RPMI8226 (cell line): ENCODE results near the gene LPCAT1.
"Not testable (repeated sequence)": the region's sequence is repeated elsewhere in the genome, so short reads cannot be mapped to it uniquely, and the experiment has no call there.

Experiments
- DNase-seq: peaks from one replicate; pipeline ENCODE4 v3.0.0-alpha.2; 2015

Gene LPCAT1

GRCh38 chr5:1540831-1541701, 17.3 kb upstream of the LPCAT1 start:
- DNase-seq: no peak

GRCh38 chr5:1540166-1540565, 16.4 kb upstream of the LPCAT1 start:
- DNase-seq: no peak

- not testable (repeated sequence) for DNase-seq
Observed at GRCh38 chr5:1539393-1540161, 15.8 kb upstream of the LPCAT1 start.

DNA sequence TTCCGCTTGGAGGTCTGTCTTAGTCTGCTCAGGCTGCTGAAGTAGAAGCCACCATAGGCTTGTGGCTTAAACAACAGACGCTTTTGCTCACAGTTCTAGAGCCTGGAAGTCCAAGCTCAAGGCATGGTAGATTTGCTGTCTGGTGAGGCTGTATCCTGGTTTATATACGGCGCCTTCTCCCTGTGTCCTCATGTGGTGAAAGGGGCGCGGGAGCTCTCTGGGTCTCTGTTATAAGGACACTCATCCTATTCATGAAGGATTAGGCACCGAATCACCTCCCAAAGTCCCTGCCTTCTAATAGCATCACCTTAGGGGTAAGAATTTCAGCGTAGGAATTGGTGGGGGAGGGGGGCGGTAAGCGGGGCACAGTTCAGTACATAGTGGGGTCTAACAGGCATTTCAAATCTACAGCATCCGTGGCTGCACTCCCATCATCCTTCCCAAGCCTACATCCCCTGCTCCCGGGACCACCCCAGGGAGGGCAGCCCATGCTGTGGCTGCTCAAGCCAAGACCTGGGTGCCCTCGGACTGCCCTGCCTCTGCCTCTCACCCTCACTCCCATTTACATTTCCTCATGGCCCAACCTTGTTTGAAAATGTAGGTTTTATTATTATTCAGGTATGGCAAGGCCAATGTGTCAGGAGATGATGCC, 15.1 kb upstream of the LPCAT1 start:
- no peak for DNase-seq

DNA sequence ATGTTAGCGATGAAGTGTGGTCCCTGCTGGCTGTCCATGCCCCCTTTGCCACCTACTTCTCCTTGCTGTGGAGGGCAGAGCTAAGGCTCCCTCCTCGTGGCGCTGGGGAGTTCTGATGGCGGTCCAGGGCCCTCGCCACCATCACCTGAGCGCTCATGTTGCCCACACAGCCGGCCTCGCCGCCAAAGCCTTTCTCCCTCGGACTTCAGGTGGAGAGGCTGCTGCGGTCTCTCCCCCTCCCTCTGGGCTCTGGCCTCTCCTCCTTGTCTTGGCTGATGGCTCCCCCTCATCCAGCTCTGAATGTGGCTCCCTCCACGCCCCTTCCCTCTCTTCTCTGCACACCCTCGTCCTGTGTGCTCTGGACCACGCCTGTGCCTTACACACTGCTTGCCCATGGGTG, 14.5 kb upstream of the LPCAT1 start:
- DNase-seq: no peak

GRCh38 chr5:1537603-1538154, 13.9 kb upstream of the LPCAT1 start:
- DNase-seq: no peak

GRCh38 chr5:1536871-1537602, 13.3 kb upstream of the LPCAT1 start:
- DNase-seq: no peak

- no peak for DNase-seq
Observed at GRCh38 chr5:1536322-1536845, 12.6 kb upstream of the LPCAT1 start.

- no peak for DNase-seq
Observed at GRCh38 chr5:1535646-1536045, 11.9 kb upstream of the LPCAT1 start.

- no peak for DNase-seq
Observed at GRCh38 chr5:1532384-1532783, 8.6 kb upstream of the LPCAT1 start.

DNA sequence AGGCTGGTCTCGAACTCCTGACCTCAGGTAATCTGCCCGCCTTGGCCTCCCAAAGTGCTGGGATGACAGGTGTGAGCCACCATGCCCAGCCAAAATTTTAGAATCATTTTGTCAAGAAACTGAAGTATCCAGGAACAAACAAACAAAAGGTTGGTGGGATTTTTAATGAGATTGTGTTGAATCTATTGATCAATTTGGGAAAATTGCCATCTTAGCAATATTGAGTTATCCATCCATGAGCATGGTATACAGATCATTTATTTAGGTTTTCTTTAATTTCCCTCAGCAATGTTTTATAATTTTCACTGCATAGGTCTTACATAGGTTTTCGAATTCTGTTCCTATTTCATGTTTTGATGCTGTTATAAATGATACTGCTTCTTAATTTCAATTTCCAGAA, 5.7 kb upstream of the LPCAT1 start:
- no peak for DNase-seq

DNA sequence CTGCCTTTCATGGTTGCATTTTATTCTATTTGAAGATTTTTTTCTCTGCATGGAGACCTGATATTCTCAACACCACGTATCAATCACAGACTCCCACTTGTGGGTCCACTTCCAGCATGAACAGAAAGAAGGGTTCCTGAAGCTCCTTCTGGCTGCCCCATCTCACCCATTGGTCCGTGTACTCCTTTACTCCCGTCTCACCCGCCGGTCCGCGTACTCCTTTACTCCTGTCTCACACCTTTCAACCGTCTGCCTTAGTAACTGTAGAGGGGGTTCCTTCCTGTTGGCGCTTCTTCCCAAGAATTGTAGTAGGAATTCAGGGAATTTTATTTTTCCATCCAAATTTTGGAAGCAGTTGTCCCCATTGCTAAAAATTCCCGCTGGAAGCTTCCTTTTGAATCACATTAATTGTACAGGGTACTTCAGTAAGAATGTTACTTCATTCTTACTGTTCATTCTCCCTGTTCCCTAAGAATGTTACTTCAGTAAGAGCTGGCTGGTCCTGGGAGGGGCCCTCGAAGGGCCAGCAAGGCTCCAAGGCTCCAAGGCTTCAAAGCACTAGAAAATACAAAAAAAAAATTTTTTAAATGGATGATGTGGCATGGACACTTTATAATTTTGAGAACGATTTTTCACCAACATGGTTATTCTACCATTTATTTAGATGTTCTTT, 3.9 kb upstream of the LPCAT1 start:
- DNase-seq: no peak

DNA sequence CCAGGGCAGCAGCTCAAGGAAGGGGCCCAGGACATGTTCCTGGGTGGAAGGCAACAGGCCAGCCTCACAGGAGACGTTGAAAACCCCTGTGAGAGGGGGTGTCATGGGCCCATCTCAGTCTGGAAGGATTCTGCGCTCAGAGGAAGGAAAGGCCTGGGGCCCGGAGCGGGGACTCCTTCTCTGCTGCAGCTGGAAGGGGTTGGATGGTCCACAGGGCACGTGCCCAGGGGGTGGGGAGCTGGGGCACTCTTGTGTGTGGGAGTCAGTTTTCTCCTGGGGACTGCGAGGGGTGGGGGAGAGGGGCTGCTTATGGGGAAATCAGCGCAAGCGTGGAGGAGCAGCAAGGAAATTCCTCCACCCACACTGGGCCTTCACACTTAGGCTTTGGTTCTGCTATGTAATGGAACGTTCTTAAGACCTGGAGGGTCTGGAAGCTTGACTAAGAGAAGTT, 2.9 kb upstream of the LPCAT1 start:
- DNase-seq: no peak

DNA sequence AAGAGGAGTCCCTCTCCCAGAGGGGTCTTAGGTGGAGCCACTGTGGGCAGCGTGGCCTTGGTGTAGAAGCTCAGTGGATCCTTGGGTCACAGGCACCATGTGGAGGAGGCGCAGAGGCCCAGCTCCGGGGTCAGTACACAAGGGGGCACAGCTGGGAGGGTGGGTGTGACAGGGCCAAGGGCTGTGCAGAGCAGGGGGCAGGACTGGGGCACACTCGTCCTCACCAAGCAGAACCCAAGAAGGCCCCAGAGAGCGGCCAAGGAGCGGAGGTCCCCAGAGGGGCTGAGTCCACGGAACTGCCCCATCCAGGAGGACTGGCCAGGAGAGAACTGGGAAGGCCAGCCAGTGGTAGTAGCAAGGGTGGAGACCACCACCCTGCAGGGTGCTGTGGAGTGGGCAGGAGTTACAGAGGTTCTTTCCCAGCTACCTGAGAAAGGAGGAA, 2.5 kb upstream of the LPCAT1 start:
- DNase-seq: no peak

DNA sequence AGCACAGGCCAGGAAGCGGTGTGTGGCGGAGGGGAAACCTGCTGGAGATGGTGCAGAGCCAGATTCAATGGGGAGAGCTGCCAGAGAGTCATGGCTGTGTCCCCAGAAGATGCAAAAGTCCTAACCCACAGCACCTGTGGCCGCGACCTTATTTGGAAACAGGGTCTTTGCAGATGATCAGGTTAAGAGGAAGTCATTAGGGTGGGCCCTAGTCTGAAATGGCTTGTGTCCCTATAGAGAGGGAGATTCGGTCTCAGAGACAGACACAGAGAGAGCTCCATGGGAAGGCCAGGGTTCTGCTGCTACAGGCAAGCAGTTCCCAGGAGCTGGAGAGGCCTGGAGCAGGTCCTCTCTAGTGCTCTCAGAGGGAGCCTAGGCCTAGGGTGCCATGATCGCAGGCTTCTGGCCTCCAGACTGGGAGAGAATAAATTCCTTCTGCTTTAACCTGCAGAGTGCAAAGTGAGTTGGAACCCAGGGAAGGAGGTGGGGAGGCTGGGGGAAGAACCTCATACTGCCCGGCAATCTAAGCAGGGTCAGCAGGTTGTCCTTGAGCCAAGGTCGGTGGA, 1.9 kb upstream of the LPCAT1 start:
- DNase-seq: no peak

DNA sequence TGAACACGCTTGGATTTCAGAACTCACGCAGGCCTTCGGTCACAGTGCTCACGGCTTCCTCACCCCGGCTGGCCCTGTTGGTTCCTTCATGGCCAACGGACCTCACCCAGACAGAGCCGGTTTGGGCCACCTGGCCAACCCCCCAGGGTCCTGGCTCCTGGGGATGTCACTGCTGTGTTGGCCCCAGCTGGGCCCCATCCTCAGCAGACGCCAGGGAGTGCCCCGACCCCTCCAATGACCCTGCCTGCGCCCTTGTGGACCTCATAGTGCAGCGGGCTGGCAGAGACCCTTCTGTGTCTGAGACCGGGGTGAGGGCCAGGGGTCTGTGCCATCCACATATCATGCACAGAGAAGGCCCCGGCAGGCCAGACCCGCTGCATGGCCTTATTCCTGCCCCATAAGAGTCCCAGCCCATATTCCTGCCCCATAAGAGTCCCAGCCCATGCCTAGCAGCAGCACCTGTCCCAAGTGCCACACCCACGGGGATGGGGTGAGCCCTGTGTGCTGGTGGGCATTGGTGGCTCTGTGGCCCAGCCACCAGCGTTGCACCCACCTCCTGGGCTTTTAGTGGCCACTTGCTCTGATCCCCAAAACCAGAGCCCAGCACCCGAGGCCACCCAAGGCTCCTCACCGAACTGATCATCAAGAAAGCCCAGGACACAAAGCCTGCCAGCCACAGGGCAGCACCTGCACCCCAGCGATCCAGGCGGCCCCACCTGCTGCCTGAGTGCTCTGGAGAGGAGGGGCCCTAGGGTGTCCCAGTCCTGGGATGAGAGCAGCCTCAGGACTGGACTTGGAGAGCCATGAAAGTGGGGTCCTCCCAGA, 1.3 kb upstream of the LPCAT1 start:
- DNase-seq: no peak

GRCh38 chr5:1524481-1524798, 680 bp upstream of the LPCAT1 start:
- DNase-seq: no peak

- no peak for DNase-seq
Observed at GRCh38 chr5:1523480-1523792, 324 bp downstream of the LPCAT1 start.

- DNase-seq: peak; percentile 51
Observed at GRCh38 chr5:1522601-1523479, 920 bp downstream of the LPCAT1 start.
